Forelimb muscle (tissue), 1 donor: ENCODE data around the gene GDF10. TPM values are rescaled to one million over a fixed set of nuclear protein-coding genes. Genes with fewer than 3 reads are reported as not detected.

Experiments
- DNase-seq: peaks from one replicate; pipeline ENCODE4 v3.0.0-alpha.2; 2013; ENCODE audit warnings: low read depth
- polyA plus RNA-seq: library from polyadenylated mRNA; unstranded; fragments of 120-200 nt; gene quantifications from one replicate; pipeline ENCODE4 v1.2.1, GENCODE V29; 2013; ENCODE audit not compliant: insufficient read length

Gene GDF10
- 3.2 TPM for polyA plus RNA-seq

GRCh38 chr10:47299611-47300428 is at the start of gene GDF10:
TSS of gene GDF10 (plus strand) at chr10:47300197. CDS start at chr10:47300652, 455 bp downstream.
- no peak for DNase-seq

GRCh38 chr10:47252093-47252780 is 47.8 kb upstream of the GDF10 start:
- no peak for DNase-seq

GRCh38 chr10:47253030-47253637 is 46.9 kb upstream of the GDF10 start:
- no peak for DNase-seq

GRCh38 chr10:47253651-47254375 is 46.2 kb upstream of the GDF10 start:
- DNase-seq = no peak

- DNase-seq = no peak
Measured at GRCh38 chr10:47254611-47255010, 45.4 kb upstream of the GDF10 start.

GRCh38 chr10:47255033-47255813 is 44.8 kb upstream of the GDF10 start:
- DNase-seq = no peak

- DNase-seq = no peak
Measured at GRCh38 chr10:47255866-47256265, 44.1 kb upstream of the GDF10 start.

GRCh38 chr10:47256751-47257336 is 43.2 kb upstream of the GDF10 start:
- DNase-seq = no peak

GRCh38 chr10:47257396-47258120 is 42.4 kb upstream of the GDF10 start:
- DNase-seq = no peak

- DNase-seq = no peak
Measured at GRCh38 chr10:47258921-47259320, 41.1 kb upstream of the GDF10 start.

GRCh38 chr10:47259466-47259865 is 40.5 kb upstream of the GDF10 start:
- DNase-seq = no peak

GRCh38 chr10:47260505-47261111 is 39.4 kb upstream of the GDF10 start:
- DNase-seq = no peak

- no peak for DNase-seq
Measured at GRCh38 chr10:47261121-47261520, 38.9 kb upstream of the GDF10 start.

GRCh38 chr10:47261556-47261955 is 38.4 kb upstream of the GDF10 start:
- no peak for DNase-seq

- no peak for DNase-seq
Measured at GRCh38 chr10:47262606-47263533, 37.1 kb upstream of the GDF10 start.

- no peak for DNase-seq
Measured at GRCh38 chr10:47264797-47265281, 35.2 kb upstream of the GDF10 start.

GRCh38 chr10:47266602-47267001 is 33.4 kb upstream of the GDF10 start:
- DNase-seq = no peak

- no peak for DNase-seq
Measured at GRCh38 chr10:47268696-47269095, 31.3 kb upstream of the GDF10 start.
